Parathyroid adenoma (tissue), 2 donors: Measurements from ENCODE around the gene NELL2.

Experiments
- H2AFZ ChIP-seq: fragments of 300-600 bp; sonication (generic); one replicate; pipeline ENCODE4 v1.7.0; 2017; ENCODE audit warnings: antibody characterized with exemption, mild to moderate bottlenecking
- H3K27ac ChIP-seq: fragments of 300-600 bp; sonication (generic); one replicate; pipeline ENCODE4 v1.7.0; 2017
- H3K27me3 ChIP-seq: fragments of 300-600 bp; sonication (generic); one replicate; pipeline ENCODE4 v1.7.0; 2017; ENCODE audit warnings: low read length; ENCODE audit not compliant: control insufficient read depth, insufficient read depth
- H3K36me3 ChIP-seq: fragments of 300-600 bp; sonication (generic); one replicate; pipeline ENCODE4 v1.7.0; 2017; ENCODE audit warnings: low read length; ENCODE audit not compliant: control insufficient read depth, insufficient read depth
- H3K4me1 ChIP-seq: fragments of 300-600 bp; sonication (generic); one replicate; pipeline ENCODE4 v1.7.0; 2017; ENCODE audit warnings: control low read depth
- H3K4me2 ChIP-seq: fragments of 300-600 bp; sonication (generic); one replicate; pipeline ENCODE4 v1.7.0; 2017; ENCODE audit warnings: low read length
- H3K4me3 ChIP-seq: fragments of 300-600 bp; sonication (generic); one replicate; pipeline ENCODE4 v1.7.0; 2017; ENCODE audit warnings: low read depth, low read length
- H3K79me2 ChIP-seq: fragments of 300-600 bp; sonication (generic); one replicate; pipeline ENCODE4 v1.7.0; 2017; ENCODE audit warnings: control low read depth
- H3K9ac ChIP-seq: fragments of 300-600 bp; sonication (generic); one replicate; pipeline ENCODE4 v1.7.0; 2017; ENCODE audit warnings: mild to moderate bottlenecking
- H3K9me3 ChIP-seq: fragments of 300-600 bp; sonication (generic); one replicate; pipeline ENCODE4 v1.7.0; 2017; ENCODE audit warnings: low read length; ENCODE audit not compliant: control insufficient read depth
- TF ChIP-seq, protein P1 (sequence below): fragments of 300-600 bp; sonication (generic); IDR thresholded peaks from one replicate; pipeline ENCODE4 v1.7.0; 2017; ENCODE audit warnings: antibody characterized with exemption, mild to moderate bottlenecking
- donor health status: primary hyperparathyroidism.

The NELL2 gene

DNA sequence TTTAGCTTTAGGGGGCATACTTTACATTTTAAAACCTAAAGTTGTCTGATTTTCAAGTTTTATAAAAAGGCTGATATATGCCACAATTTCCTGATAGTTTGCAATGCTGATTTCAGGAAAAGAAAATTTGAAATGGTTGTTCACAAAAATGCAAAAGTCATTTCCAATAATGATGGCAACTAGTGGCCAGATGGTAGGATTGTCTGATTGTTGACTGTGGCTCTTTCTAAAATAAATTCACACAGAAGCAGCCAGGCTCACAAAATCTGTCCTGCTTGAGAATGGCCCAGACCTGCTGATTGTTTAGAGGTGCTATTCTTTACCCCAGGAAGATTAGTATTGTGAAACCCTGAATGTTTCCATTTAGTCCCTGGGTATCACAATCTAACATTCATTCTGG lies 220.3 kb downstream of the NELL2 start:
- H3K27me3 ChIP-seq = no peaks in the 10 kb centered on the region
- no peak overlapping the region for H3K4me2 ChIP-seq
- H3K36me3 ChIP-seq = no peaks in the 10 kb centered on the region
- H3K9ac ChIP-seq = no peak overlapping the region
- no peaks in the 10 kb centered on the region for H3K4me1 ChIP-seq
- no peak overlapping the region for H3K4me3 ChIP-seq
- H3K9me3 ChIP-seq = no peaks in the 10 kb centered on the region
- no peak overlapping the region for H2AFZ ChIP-seq
- H3K79me2 ChIP-seq = no peaks in the 10 kb centered on the region
- no peak overlapping the region for H3K27ac ChIP-seq
- TF ChIP-seq, protein P1, sequence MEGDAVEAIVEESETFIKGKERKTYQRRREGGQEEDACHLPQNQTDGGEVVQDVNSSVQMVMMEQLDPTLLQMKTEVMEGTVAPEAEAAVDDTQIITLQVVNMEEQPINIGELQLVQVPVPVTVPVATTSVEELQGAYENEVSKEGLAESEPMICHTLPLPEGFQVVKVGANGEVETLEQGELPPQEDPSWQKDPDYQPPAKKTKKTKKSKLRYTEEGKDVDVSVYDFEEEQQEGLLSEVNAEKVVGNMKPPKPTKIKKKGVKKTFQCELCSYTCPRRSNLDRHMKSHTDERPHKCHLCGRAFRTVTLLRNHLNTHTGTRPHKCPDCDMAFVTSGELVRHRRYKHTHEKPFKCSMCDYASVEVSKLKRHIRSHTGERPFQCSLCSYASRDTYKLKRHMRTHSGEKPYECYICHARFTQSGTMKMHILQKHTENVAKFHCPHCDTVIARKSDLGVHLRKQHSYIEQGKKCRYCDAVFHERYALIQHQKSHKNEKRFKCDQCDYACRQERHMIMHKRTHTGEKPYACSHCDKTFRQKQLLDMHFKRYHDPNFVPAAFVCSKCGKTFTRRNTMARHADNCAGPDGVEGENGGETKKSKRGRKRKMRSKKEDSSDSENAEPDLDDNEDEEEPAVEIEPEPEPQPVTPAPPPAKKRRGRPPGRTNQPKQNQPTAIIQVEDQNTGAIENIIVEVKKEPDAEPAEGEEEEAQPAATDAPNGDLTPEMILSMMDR = no peak

DNA sequence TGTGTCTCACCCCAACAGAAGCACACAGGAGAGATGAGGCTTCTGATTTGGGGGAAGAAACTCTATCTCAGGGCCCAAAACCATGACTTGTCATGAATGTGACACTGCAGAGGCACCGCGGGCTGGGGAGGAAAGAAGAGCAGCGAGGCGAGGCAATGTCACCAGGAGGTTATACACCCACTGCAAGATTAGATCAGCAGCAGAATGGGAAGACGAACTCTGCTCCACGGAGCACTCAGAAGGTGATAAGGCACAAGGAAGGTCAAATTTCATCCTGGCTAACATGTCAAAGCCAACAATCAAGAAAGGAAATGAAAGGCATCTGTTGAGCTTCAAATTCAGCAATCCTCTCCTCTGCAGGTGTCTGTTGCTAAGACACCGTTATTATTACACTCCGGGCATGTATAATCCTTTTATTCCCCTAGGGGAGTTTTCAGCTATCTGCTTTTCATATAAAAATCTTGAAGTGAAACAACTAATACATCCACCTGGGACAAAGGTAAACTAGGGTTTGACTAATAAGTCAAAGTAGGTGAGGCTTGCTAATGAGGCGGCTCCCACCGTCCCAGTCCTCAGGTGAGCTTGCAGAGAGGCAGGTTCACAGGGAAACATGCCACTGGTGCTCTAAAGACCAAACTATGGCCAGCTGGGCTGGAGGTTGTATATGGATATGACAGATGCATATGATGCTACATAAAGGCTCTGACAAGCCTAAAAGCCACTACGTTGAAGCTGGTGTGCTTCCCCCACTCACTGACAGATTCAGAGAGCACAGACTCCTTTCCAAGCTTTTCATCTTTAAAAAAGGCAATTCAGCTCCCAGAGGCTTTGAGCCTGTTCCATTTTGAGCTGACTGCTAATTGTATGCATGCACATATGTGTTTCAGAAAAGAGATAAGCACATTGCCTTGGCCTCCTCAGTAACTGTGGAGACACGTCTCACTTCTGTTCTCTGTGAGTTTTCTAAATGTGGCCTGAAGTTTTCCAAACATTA lies 221.2 kb downstream of the NELL2 start:
- Histone ChIP-seq H3K9ac (no peak overlapping the region), H3K4me3 (no peak overlapping the region), H3K36me3 (no peaks in the 10 kb centered on the region), H3K9me3 (no peaks in the 10 kb centered on the region), H3K79me2 (no peaks in the 10 kb centered on the region), H2AFZ (peak overlapping the region; percentile 2), H3K27me3 (no peaks in the 10 kb centered on the region), H3K27ac (no peak overlapping the region), H3K4me1 (no peaks in the 10 kb centered on the region), H3K4me2 (peak overlapping the region; percentile 45)
- TF ChIP-seq, protein P1 = no peak

DNA sequence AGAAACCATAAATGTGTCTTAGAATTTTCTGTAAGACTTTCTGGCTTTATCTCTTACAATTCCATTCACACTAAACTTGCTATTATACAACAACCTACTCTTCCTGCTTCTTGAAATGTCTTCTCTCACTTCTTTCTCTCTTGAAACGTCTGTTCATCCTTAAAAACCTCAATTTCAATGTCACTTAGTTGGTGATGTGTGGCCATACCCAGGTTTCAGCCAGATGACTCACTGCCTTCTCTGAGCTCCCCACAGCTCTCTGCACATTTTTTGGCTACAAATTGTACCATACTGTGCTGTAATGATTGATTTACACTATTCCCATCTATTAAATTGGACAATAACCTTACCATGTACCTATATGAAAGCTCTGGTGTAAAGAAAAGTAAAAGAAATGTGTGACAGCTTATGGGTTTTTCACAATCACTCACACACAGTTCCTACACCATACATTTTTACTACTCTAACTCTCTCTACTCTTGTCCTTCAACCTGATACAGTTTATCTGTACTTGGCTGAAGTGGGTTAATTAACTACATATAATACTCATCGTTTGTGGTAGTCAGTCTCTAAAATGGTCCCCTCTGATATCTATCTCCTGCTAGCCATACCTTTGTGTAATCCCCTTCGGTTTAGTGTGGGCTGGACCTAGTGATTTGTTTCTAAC lies 222.1 kb downstream of the NELL2 start:
- TF ChIP-seq, protein P1 = no peak
- no peak overlapping the region for H3K4me2 ChIP-seq

DNA sequence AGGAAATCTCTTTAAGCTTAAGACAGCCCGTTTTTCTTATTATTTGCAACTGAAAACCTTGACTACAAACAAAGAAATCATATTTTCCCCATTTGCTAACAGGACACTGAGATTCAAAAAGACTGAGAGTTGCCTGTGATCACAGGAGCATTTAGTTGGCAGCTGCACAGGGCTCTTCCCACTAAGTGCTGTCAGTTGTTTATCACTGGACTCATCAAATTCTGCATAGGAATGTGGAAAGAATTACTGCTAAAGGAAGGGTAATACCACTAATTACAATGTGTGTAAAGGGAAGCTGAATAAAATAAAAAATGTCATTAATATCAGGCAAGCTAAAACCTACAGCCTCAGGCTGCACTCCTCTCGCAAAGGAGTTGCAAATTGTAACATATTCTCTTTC lies 226.4 kb downstream of the NELL2 start:
- Histone ChIP-seq H3K4me2 (no peak overlapping the region), H3K9me3 (no peaks in the 10 kb centered on the region), H3K4me1 (no peaks in the 10 kb centered on the region), H3K27me3 (no peaks in the 10 kb centered on the region), H3K36me3 (no peaks in the 10 kb centered on the region), H2AFZ (no peak overlapping the region), H3K27ac (no peak overlapping the region), H3K4me3 (no peak overlapping the region), H3K79me2 (no peaks in the 10 kb centered on the region), H3K9ac (no peak overlapping the region)
- TF ChIP-seq, protein P1 = no peak

More for the DNA sequence above, 222.1 kb downstream of the NELL2 start:
- no peak overlapping the region for H3K9ac ChIP-seq
- H2AFZ ChIP-seq = no peak overlapping the region
- H3K4me3 ChIP-seq = no peak overlapping the region
- no peaks in the 10 kb centered on the region for H3K4me1 ChIP-seq
- no peaks in the 10 kb centered on the region for H3K36me3 ChIP-seq
- no peaks in the 10 kb centered on the region for H3K27me3 ChIP-seq
- no peaks in the 10 kb centered on the region for H3K79me2 ChIP-seq
- no peak overlapping the region for H3K27ac ChIP-seq
- no peaks in the 10 kb centered on the region for H3K9me3 ChIP-seq
